HCT116 (cell line): ENCODE results near the gene EID2. TPM values are rescaled to one million over a fixed set of nuclear protein-coding genes. Genes with fewer than 3 reads are reported as not detected.
A peak's percentile ranks its signal among the peaks of the same experiment; 100 is the strongest.

ENCODE experiments used
- ATAC-seq: fragments of 200-7000 bp; cut with Tn5 transposase; 2 replicates; pipeline ENCODE4 v1.9.1; 2020; ENCODE audit warnings: mild to moderate bottlenecking, moderate library complexity
- BruUV-seq: library from RNA; stranded (reverse); fragments of 400-500 nt; replicated peaks from 2 replicates; lab custom pipeline; 2021; lab: Mats Ljungman, UMichigan
- CTCF ChIA-PET: fragments of 300-600 bp; sonication (Branson Sonifier 250); formaldehyde crosslinking; loops from one replicate; lab custom pipeline; 2021; ENCODE audit warnings: antibody characterized with exemption; lab: Charles Lee
- POLR2A ChIA-PET: fragments of 300-600, 350-600 bp; sonication (Branson Sonifier 250); formaldehyde crosslinking; loops from one replicate; lab custom pipeline; 2021; ENCODE audit warnings: antibody characterized with exemption; lab: Charles Lee
- RAD21 ChIA-PET, 2 experiments: fragments of 300-600 bp; sonication (Branson Sonifier 250); formaldehyde crosslinking; loops; one replicate each; lab custom pipeline; 2023; ENCODE audit warnings: low total read pairs in 2 of 2; ENCODE audit not compliant: uncharacterized antibody in 2 of 2, unreplicated experiment in 2 of 2, low non-redundant PET in 1 of 2; lab: Charles Lee
- DNase-seq: peaks from one replicate; pipeline ENCODE4 v3.0.0-alpha.2; 2010; ENCODE audit warnings: low read depth, low spot score
- H2AFZ ChIP-seq: fragments of 200-600 bp; shearing (Covaris generic), sonication (generic); 2 replicates; pipeline ENCODE4 v1.6.1; 2017; ENCODE audit warnings: low read depth, mixed run types, mixed read lengths, antibody characterized with exemption, low read length; ENCODE audit not compliant: poor library complexity, severe bottlenecking
- H3K27ac ChIP-seq: 2 replicates; pipeline ENCODE4 v1.5.1; 2012; ENCODE audit warnings: low read depth, low read length
- H3K27me3 ChIP-seq: fragments of 200-600 bp; sonication (generic); 2 replicates; pipeline ENCODE4 v1.6.1; 2016; ENCODE audit warnings: mixed run types, low read length, mixed read lengths; ENCODE audit not compliant: insufficient read depth
- H3K36me3 ChIP-seq, 2 experiments: fragments of 200-500 bp in 1 of 2; fragments of 200-600 bp in 1 of 2; sonication (Bioruptor generic) in 1 of 2; sonication (generic) in 1 of 2; 2 replicates each; pipeline versions ENCODE4 v1.5.1 to v1.6.1; 2014 to 2016; ENCODE audit warnings: low read length in 2 of 2, inconsistent platforms in 1 of 2, mixed read lengths in 1 of 2, mixed run types in 1 of 2; ENCODE audit not compliant: insufficient read depth in 2 of 2, control insufficient read depth in 1 of 2
- H3K4me1 ChIP-seq, 2 experiments: fragments of 200-600 bp in 1 of 2; sonication (generic) in 1 of 2; 2 replicates each; pipeline versions ENCODE4 v1.5.1 to v1.6.1; 2012 to 2017; ENCODE audit warnings: low read length in 2 of 2, inconsistent platforms in 1 of 2, mild to moderate bottlenecking in 1 of 2, mixed read lengths in 1 of 2, mixed run types in 1 of 2, moderate library complexity in 1 of 2; ENCODE audit not compliant: insufficient read depth in 2 of 2, control insufficient read depth in 1 of 2
- H3K4me2 ChIP-seq: fragments of 200-600 bp; sonication (generic); 2 replicates; pipeline ENCODE4 v1.6.1; 2017; ENCODE audit warnings: mixed run types, low read length, mixed read lengths
- H3K4me3 ChIP-seq, 2 experiments: fragments of 200-600 bp in 1 of 2; sonication (generic) in 1 of 2; replicated peaks in 1 of 2; 2 replicates each; pipeline ENCODE4 v1.5.1; 2011 to 2016; ENCODE audit warnings: low read length in 2 of 2, control low read depth in 1 of 2, low read depth in 1 of 2, mild to moderate bottlenecking in 1 of 2, mixed read lengths in 1 of 2, mixed run types in 1 of 2
- H3K79me2 ChIP-seq: fragments of 200-600 bp; sonication (generic); 2 replicates; pipeline ENCODE4 v1.6.1; 2017; ENCODE audit warnings: mild to moderate bottlenecking, mixed run types, low read length, moderate library complexity, mixed read lengths; ENCODE audit not compliant: insufficient read depth
- H3K9ac ChIP-seq: fragments of 200-600 bp; sonication (generic); 2 replicates; pipeline ENCODE4 v1.6.1; 2016; ENCODE audit warnings: low read length, mixed read lengths
- H3K9me2 ChIP-seq: fragments of 200-600 bp; sonication (generic), shearing (Covaris generic); 2 replicates; pipeline ENCODE4 v1.6.1; 2017; ENCODE audit warnings: mixed run types, mild to moderate bottlenecking, moderate library complexity; ENCODE audit not compliant: insufficient read depth
- H3K9me3 ChIP-seq, 2 experiments: fragments of 200-500 bp in 1 of 2; fragments of 200-600 bp in 1 of 2; sonication (Bioruptor generic) in 1 of 2; sonication (generic) in 1 of 2; 2 replicates each; pipeline ENCODE4 v1.6.1; 2014 to 2017; ENCODE audit warnings: low read length in 2 of 2, mixed read lengths in 2 of 2, inconsistent platforms in 1 of 2, low read depth in 1 of 2, mild to moderate bottlenecking in 1 of 2, mixed run types in 1 of 2, moderate library complexity in 1 of 2; ENCODE audit not compliant: control insufficient read depth in 1 of 2, insufficient read depth in 1 of 2
- H4K20me1 ChIP-seq: fragments of 200-600 bp; sonication (generic), shearing (Covaris generic); 2 replicates; pipeline ENCODE4 v1.6.1; 2017; ENCODE audit warnings: mixed run types, mild to moderate bottlenecking, moderate library complexity; ENCODE audit not compliant: insufficient read depth
- EGR1 ChIP-seq: IDR thresholded peaks from 2 replicates; pipeline ENCODE4 v1.6.1; 2012; ENCODE audit warnings: low read depth
- ELF1 ChIP-seq: IDR thresholded peaks from 2 replicates; pipeline ENCODE4 v1.6.1; 2012; ENCODE audit warnings: low read depth, borderline replicate concordance
- RAD21 ChIP-seq: IDR thresholded peaks from 2 replicates; pipeline ENCODE4 v1.6.1; 2012; ENCODE audit warnings: low read depth, mild to moderate bottlenecking
- SRF ChIP-seq: IDR thresholded peaks from 2 replicates; pipeline ENCODE4 v1.6.1; 2012; ENCODE audit warnings: low read depth
- TCF7L2 ChIP-seq: IDR thresholded peaks from 2 replicates; pipeline ENCODE4 v1.7.0; 2011; ENCODE audit warnings: borderline replicate concordance, inconsistent platforms; ENCODE audit not compliant: insufficient read depth, insufficient read length; ENCODE audit errors: extremely low read depth
- ZFX ChIP-seq: fragments of 450-650 bp; IDR thresholded peaks from 2 replicates; pipeline ENCODE4 v1.6.1; 2017
- intact Hi-C: fragments of 100-400 bp; cut with micrococcal nuclease; formaldehyde crosslinking; loops from 2 replicates; pipeline ENCODE4 v1.10.0; 2022
- total RNA-seq: library from RNA; stranded (reverse); gene quantifications from one replicate; pipeline ENCODE4 v1.2.1, GENCODE V29; 2021; ENCODE audit not compliant: unreplicated experiment
- TF ChIP-seq, protein P1 (sequence below): IDR thresholded peaks from 2 replicates; pipeline ENCODE4 v1.6.1; 2012; ENCODE audit warnings: low read depth

Gene EID2
- total RNA-seq, 1 experiment from 2014 or later: 11.7 TPM

DNA sequence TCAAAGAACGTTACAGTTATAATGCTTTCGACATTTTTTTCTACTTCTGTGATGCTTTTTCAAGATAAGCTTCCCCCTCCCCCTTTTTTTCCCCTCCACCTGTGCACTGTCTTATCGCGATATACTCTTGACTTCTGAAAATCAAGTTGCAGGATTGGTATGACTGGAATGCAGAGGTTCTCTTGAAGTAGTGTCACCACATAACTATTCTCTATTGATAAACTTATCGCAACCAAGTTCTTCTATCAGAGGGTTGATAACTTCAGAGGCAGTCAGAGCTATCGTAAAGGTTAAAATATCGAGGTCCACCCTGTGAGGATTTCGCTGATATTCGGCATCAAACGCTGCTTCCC lies 820 bp downstream of the EID2 start:
- no peak for DNase-seq
- RAD21 ChIA-PET: no interaction called here
- intact Hi-C loops: loop anchor here (10.0 kb wide), 1 partner anchor 324 kb away; no protein-coding TSS in a partner anchor

More for the DNA sequence above, 820 bp downstream of the EID2 start:
- no peaks in the 10 kb centered on the region for H3K9me2 ChIP-seq
- H3K4me2 ChIP-seq: peak overlapping the region; percentile 93
- ChIA-PET POLR2A (interaction anchor here (1.6 kb wide), 1 partner anchor 103 kb away, joined by 5 read pairs; the partner anchor contains the start of gene RPS16), CTCF (interaction anchor here (1.6 kb wide), 1 partner anchor 134 kb away, joined by 4 read pairs; no protein-coding TSS in a partner anchor)
- peak overlapping the region; percentile 86 for H3K27ac ChIP-seq
- TF ChIP-seq TCF7L2 (no peak), SRF (no peak), EGR1 (0 out of 2 replicates have a peak, but pooled peaks have one; percentile 4), RAD21 (no peak), ZFX (no peak), ELF1 (no peak)
- TF ChIP-seq, protein P1, sequence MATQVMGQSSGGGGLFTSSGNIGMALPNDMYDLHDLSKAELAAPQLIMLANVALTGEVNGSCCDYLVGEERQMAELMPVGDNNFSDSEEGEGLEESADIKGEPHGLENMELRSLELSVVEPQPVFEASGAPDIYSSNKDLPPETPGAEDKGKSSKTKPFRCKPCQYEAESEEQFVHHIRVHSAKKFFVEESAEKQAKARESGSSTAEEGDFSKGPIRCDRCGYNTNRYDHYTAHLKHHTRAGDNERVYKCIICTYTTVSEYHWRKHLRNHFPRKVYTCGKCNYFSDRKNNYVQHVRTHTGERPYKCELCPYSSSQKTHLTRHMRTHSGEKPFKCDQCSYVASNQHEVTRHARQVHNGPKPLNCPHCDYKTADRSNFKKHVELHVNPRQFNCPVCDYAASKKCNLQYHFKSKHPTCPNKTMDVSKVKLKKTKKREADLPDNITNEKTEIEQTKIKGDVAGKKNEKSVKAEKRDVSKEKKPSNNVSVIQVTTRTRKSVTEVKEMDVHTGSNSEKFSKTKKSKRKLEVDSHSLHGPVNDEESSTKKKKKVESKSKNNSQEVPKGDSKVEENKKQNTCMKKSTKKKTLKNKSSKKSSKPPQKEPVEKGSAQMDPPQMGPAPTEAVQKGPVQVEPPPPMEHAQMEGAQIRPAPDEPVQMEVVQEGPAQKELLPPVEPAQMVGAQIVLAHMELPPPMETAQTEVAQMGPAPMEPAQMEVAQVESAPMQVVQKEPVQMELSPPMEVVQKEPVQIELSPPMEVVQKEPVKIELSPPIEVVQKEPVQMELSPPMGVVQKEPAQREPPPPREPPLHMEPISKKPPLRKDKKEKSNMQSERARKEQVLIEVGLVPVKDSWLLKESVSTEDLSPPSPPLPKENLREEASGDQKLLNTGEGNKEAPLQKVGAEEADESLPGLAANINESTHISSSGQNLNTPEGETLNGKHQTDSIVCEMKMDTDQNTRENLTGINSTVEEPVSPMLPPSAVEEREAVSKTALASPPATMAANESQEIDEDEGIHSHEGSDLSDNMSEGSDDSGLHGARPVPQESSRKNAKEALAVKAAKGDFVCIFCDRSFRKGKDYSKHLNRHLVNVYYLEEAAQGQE: no peak
- H4K20me1 ChIP-seq: no peaks in the 10 kb centered on the region
- H3K79me2 ChIP-seq: peaks cover 16% of the 10 kb centered on the region
- no TSS peak for BruUV-seq
- H3K9ac ChIP-seq: peak overlapping the region; percentile 71
- H3K9me3 ChIP-seq: no peaks in the 10 kb centered on the region
- ATAC-seq: peak; percentile 16
- no peak overlapping the region for H2AFZ ChIP-seq
- no peaks in the 10 kb centered on the region for H3K27me3 ChIP-seq
- peak overlapping the region; percentile 78 to 82 for H3K4me3 ChIP-seq
- peaks cover 11 to 13% of the 10 kb centered on the region in 2 experiments for H3K4me1 ChIP-seq
- no peaks in the 10 kb centered on the region for H3K36me3 ChIP-seq
